Endodermal cell (in vitro differentiated cells): Measurements from ENCODE around the gene OBSL1. TPM values are rescaled to one million over a fixed set of nuclear protein-coding genes. Genes with fewer than 3 reads are reported as not detected.
A peak's percentile ranks its signal among the peaks of the same experiment; 100 is the strongest.

ENCODE experiments used
- DNase-seq: peaks from one replicate; pipeline ENCODE4 v3.0.0-alpha.2; 2017
- H3K27ac ChIP-seq: 2 replicates; pipeline ENCODE4 v1.5.1; 2013; ENCODE audit warnings: mild to moderate bottlenecking, low read depth, low read length, moderate library complexity
- H3K27me3 ChIP-seq: 2 replicates; pipeline ENCODE4 v1.6.1; 2013; ENCODE audit warnings: mild to moderate bottlenecking, low read length, moderate library complexity; ENCODE audit not compliant: insufficient read depth, control insufficient read depth, poor library complexity, severe bottlenecking
- H3K36me3 ChIP-seq: 2 replicates; pipeline ENCODE4 v1.7.0; 2013; ENCODE audit warnings: mild to moderate bottlenecking, low read length, moderate library complexity; ENCODE audit not compliant: control insufficient read depth, insufficient read depth
- H3K4me1 ChIP-seq: one replicate; pipeline ENCODE4 v1.7.0; 2013; ENCODE audit warnings: low read length; ENCODE audit not compliant: control insufficient read depth, insufficient read depth
- H3K4me3 ChIP-seq: 2 replicates; pipeline ENCODE4 v1.5.1; 2013; ENCODE audit warnings: mild to moderate bottlenecking, low read length, moderate library complexity
- H3K9ac ChIP-seq: 2 replicates; pipeline ENCODE4 v1.6.1; 2013; ENCODE audit warnings: mild to moderate bottlenecking, low read length, moderate library complexity; ENCODE audit not compliant: poor library complexity, severe bottlenecking; ENCODE audit errors: extremely low read depth
- H3K9me3 ChIP-seq: 2 replicates; pipeline ENCODE4 v1.6.1; 2013; ENCODE audit warnings: mild to moderate bottlenecking, low read length, moderate library complexity; ENCODE audit not compliant: control insufficient read depth
- H3K27ac Mint-ChIP-seq: 2 replicates; pipeline ENCODE4 v1.8.0; 2020; ENCODE audit warnings: mixed read lengths
- H3K27me3 Mint-ChIP-seq: 2 replicates; pipeline ENCODE4 v1.8.0; 2021; ENCODE audit warnings: mild to moderate bottlenecking, mixed read lengths; ENCODE audit not compliant: insufficient read depth
- H3K36me3 Mint-ChIP-seq: 2 replicates; pipeline ENCODE4 v1.8.0; 2020; ENCODE audit warnings: low read depth, mixed read lengths
- H3K4me1 Mint-ChIP-seq: 2 replicates; pipeline ENCODE4 v1.8.0; 2020; ENCODE audit warnings: mixed read lengths
- H3K4me3 Mint-ChIP-seq: 2 replicates; pipeline ENCODE4 v1.8.0; 2020; ENCODE audit warnings: mild to moderate bottlenecking, moderate library complexity, mixed read lengths
- H3K9me3 Mint-ChIP-seq: 2 replicates; pipeline ENCODE4 v1.8.0; 2020; ENCODE audit warnings: mild to moderate bottlenecking, mixed read lengths
- CTCF ChIP-seq: fragments of 200-600 bp; sonication (generic); conservative IDR thresholded peaks from 2 replicates; pipeline ENCODE4 v1.5.0; 2021; ENCODE audit warnings: antibody characterized with exemption, mild to moderate bottlenecking
- WGBS, 2 experiments: methylation state at CpG; one replicate each; pipeline versions ENCODE4 v1.1.5 to v1.1.7; 2013; ENCODE audit warnings: missing lambda C conversion rate in 2 of 2, mixed read lengths in 1 of 2; ENCODE audit not compliant: insufficient coverage in 1 of 2, insufficient read length in 1 of 2; 5-methylcytosine and 5-hydroxymethylcytosine counted together
- total RNA-seq, 2 donors: library from RNA; stranded (reverse); fragmentation: NEBNext Ultra II Directional in 1 of 2; extraction: Animal tissue kit (Norgen Biotek cat#: 25700) in 1 of 2; gene quantifications; 2 replicates in 1 of 2; 3 replicates in 1 of 2; pipeline ENCODE4 v1.2.1, GENCODE V29; 2021

The OBSL1 gene
- total RNA-seq, 2 donors from 2014 or later = 156 to 162 TPM

- Histone ChIP-seq H3K36me3 (no peaks in the 10 kb centered on the region), H3K9ac (no peak overlapping the region), H3K4me3 (no peak overlapping the region), H3K27ac (no peak overlapping the region), H3K4me1 (peaks cover 13% of the 10 kb centered on the region), H3K27me3 (peaks cover 13% of the 10 kb centered on the region), H3K9me3 (no peaks in the 10 kb centered on the region)
- Mint-ChIP-seq H3K4me1 (peaks cover 32% of the 10 kb centered on the region), H3K36me3 (no peaks in the 10 kb centered on the region), H3K4me3 (peak overlapping the region; percentile 50), H3K27ac (peak overlapping the region; percentile 59), H3K27me3 (peaks cover 36% of the 10 kb centered on the region), H3K9me3 (no peaks in the 10 kb centered on the region)
- DNase-seq = peak; percentile 94
- 9 to 20% methylated on average over 4 to 14 of the region's 14 CpGs for WGBS, 2 experiments
- peak; percentile 88 for TF ChIP-seq CTCF
Measured at GRCh38 chr2:219521066-219521880, 50.1 kb downstream of the OBSL1 start.

DNA sequence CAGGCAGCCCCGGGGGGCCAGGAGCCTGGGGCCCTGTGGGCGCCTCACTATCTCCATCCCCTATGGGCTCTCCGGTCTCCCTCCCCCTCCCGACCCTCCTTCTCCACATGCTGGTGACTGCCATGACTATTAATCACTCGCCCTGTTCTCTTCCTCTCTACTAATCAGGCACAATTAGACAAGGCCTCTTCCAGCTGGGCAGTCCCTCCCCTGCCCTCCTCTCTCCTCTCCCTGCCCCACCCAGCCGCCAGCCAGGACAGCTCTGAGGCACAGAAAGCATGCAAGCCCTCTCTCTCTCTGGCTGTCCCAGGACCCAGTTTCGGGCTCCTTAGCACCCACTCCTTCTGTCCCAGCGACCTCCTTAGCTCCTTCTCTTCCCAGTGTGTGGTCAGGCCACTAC is 51.3 kb downstream of the OBSL1 start:
- no peak overlapping the region for H3K27ac ChIP-seq
- H3K36me3 ChIP-seq = no peaks in the 10 kb centered on the region
- no peak overlapping the region for H3K27ac Mint-ChIP-seq
- H3K4me1 ChIP-seq = peaks cover 4% of the 10 kb centered on the region
- H3K4me3 ChIP-seq = no peak overlapping the region
- H3K9ac ChIP-seq = no peak overlapping the region
- DNase-seq = peak; percentile 57
- peaks cover 25% of the 10 kb centered on the region for H3K27me3 ChIP-seq
- peaks cover 47% of the 10 kb centered on the region for H3K27me3 Mint-ChIP-seq
- H3K9me3 ChIP-seq = no peaks in the 10 kb centered on the region
- no peak for TF ChIP-seq CTCF
- no peaks in the 10 kb centered on the region for H3K36me3 Mint-ChIP-seq
- H3K4me1 Mint-ChIP-seq = peaks cover 20% of the 10 kb centered on the region
- WGBS, 2 experiments = 73 to 79% methylated on average over 5 to 8 of the region's 8 CpGs
- no peaks in the 10 kb centered on the region for H3K9me3 Mint-ChIP-seq
- no peak overlapping the region for H3K4me3 Mint-ChIP-seq

- TF ChIP-seq CTCF = no peak
- Histone ChIP-seq H3K27me3 (peaks cover 31% of the 10 kb centered on the region), H3K27ac (no peak overlapping the region), H3K9ac (no peak overlapping the region), H3K9me3 (no peaks in the 10 kb centered on the region), H3K36me3 (no peaks in the 10 kb centered on the region), H3K4me3 (no peak overlapping the region), H3K4me1 (peaks cover 4% of the 10 kb centered on the region)
- no peak for DNase-seq
- Mint-ChIP-seq H3K4me1 (peaks cover 18% of the 10 kb centered on the region), H3K27ac (no peak overlapping the region), H3K4me3 (no peak overlapping the region), H3K27me3 (peaks cover 51% of the 10 kb centered on the region), H3K36me3 (no peaks in the 10 kb centered on the region), H3K9me3 (no peaks in the 10 kb centered on the region)
- 89 to 97% methylated on average over 2 to 9 of the region's 9 CpGs for WGBS, 2 experiments
Measured at GRCh38 chr2:219519526-219519916, 51.8 kb downstream of the OBSL1 start.
